ENCODE measurements around the gene PILRA.
"Not testable (repeated sequence)": the region's sequence is repeated elsewhere in the genome, so short reads cannot be mapped to it uniquely, and the experiment has no call there.

The PILRA gene

DNA sequence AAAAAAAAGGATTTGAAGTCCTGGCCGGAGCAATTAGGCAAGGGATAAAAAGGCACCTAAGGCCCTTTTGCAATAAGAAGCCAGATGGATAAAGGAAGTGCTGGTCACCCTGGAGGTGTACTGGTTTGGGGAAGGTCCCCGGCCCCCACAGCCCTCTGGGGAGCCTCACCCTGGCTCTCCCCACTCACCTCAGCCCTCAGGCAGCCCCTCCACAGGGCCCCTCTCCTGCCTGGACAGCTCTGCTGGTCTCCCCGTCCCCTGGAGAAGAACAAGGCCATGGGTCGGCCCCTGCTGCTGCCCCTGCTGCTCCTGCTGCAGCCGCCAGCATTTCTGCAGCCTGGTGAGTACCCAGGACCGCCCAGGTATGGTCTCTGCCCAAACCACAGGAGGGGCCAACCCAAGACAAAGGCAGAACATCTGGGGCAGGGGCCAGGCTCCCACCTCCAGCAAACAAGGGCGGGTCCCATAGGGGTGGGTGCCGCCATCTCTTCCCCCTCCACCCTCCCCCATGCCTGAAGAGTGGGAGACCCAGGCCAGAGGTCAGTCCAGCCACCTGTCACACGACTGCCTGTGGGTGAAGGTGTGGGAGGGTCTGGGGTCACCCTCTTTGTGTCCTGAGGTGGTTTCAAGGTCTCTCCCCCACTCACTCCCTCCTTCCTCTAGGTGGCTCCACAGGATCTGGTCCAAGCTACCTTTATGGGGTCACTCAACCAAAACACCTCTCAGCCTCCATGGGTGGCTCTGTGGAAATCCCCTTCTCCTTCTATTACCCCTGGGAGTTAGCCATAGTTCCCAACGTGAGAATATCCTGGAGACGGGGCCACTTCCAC lies 15.0 kb upstream of the PILRA start, which contains the start of gene PILRB:
TSS of gene PILRB (plus strand) at position 91 of the 830 bp plus-strand sequence. CDS start at position 277, 186 bp downstream.
- DNase-seq, result no peak

DNA sequence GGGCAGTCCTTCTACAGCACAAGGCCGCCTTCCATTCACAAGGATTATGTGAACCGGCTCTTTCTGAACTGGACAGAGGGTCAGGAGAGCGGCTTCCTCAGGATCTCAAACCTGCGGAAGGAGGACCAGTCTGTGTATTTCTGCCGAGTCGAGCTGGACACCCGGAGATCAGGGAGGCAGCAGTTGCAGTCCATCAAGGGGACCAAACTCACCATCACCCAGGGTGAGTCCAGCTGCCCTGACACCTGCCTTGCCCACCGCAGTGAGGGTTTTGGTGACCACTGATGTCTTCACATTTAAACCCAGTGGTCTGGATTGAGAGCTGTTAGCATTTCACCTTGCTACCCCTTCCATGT lies 14.5 kb upstream of the PILRA start:
- no peak for DNase-seq

DNA sequence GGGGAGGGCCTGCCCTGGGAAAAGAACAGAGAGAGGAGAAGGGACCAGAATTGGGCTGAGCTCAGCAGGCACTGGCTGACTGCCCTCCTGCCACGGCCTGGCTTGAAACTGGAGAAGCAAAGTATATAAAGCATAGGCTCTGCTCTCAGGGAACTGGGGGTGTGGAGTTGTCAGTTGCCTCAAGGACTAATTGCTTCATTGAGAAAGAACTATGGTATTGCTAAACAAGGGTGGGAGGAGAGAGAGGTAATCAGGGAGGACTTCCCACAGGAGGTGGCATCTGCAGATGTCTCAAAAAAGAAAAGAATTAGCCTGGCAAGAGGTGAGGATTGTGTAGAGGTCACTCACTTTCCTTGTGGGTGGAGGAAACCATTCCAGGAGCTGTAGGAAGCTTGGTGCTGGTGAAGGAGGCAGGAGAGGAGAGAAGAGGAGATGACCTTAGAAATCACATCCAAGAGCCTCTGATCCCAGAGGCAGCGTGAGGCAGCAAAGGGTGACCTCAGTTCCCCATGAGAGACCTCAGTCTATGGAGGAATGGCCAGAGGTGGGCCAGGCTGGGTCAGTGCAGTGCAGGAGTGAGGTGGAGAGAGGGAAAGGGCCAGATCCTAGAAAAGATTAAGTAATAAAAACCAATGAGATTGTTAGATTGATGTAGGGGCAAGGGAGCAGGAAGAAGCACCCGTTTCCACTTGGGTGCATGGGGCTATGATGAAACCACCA lies 13.0 kb upstream of the PILRA start:
- DNase-seq, result no peak

DNA sequence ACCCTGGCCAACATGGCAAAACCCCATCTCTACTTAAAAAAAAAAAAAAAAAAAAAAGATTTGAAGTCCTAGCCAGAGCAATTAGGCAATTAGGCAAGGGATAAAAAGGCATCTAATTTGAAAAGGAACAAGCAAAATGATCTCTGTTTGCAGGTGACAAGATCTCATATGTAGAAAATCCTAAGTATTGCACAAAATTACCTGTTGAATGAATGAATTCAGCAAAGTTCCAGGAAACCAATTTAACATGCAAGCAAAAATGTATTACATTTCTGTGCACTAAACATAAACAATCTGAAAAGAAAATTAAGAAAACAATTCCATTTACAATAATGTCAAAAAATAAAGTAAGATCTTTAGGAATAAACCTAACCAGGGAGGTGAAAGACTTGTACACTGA lies 10.2 kb upstream of the PILRA start:
- no peak for DNase-seq

DNA sequence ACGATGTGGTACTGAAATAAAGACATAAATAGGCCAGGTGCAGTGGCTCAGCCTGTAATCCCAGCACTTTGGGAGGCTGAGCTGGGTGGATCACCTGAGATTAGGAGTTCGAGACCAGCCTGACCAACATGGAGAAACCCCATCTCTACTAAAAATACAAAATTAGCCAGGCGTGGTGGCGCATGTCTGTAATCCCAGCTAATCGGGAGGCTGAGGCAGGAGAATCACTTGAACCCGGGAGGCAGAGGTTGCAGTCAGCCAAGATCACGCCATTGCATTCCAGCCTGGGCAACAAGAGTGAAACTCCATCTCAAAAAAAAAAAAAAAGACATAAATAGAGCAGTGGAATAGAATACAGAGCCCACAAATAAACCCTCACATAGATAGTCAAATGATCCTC lies 9.5 kb upstream of the PILRA start:
- not testable (repeated sequence) for DNase-seq

DNA sequence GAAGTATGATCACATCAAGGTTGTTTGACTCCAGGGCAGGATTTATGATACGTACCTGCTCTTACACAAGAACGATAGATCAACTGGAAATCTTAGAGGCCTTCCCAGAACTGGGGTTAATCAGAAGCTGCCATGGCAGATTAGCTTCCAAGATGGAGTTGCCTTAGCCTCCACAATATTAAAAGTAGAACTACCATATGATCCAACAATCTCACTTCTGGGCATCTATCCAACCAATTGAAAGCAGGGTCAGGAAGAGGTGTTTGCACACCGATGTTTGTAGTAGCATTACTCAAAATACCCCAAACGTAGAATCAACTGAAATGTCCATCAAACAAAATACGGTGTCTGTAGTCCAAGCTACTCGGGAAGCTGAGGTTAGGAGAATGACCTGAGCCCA lies 8.8 kb upstream of the PILRA start:
- no peak for DNase-seq

DNA sequence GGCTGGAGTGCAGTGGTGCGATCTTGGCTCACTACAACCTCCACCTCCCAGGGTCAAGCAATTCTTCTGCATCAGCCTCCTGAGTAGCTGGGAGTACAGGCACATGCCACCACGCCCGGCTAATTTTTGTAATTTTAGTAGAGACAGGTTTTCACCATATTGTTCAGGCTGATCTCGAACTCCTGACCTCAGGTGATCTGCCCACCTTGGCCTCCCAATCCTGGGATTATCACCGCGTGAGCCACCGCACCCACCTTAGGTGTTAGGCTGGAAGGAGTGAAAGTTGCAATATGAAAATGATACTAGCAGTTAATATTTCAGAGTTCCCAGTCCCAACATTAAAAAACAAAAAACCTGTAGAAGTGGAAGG lies 7.3 kb upstream of the PILRA start:
- DNase-seq, result not testable (repeated sequence)

DNA sequence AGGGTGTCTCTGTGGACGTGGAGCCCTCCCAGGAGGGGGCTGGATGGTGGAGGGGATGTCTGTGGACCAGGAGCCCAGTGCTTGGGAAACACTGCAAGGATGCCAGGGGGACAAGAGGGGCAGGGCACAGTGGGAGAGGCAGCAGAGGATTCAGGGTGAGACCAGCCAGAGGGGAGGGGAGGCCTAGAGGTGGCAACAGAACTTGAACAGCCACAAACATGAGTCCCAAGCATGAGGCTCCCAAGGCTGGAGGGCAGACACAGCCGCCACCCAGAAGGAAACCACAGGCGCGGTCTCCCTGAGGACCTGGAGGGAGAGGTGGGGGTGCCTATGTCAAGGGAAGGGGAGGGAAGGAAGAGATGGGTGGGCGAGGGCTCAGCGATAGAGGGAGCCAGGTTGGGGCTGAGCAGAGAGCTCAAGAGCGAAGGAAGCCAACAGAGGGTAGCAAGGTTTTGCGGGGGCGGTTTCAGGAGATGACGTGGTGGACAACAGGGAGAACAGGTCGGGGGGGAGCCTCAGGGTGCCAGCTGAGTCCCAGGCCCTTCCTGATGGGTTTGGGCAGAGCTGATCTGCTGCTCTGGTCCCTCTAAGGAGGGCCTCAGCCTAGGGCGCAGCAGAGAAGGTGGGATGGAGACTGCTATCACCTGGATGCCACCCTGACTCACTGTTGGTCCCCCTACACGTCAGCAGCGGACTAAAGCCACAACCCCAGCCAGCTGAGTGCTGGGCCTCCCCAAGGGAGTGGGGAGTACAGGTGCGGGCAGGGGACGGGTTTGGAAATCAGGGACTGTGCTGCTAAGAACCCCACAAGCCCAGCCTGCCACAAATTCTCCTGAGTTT lies 6.7 kb upstream of the PILRA start:
- no peak for DNase-seq

DNA sequence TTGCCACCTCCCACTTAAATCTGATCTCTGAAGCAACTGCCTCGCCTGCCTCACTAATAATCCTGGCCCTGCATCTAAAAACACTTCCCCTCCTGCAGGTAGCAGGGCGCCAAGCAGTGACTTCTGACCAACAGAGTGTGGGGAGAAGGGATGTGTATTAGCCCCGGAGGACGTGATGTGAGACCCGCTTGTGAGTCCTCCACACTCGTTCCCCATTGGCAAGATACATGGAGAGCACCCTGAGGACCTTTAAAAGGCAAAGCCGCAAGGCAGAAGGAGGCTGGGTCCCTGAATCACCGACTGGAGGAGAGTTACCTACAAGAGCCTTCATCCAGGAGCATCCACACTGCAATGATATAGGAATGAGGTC lies 6.1 kb upstream of the PILRA start:
- DNase-seq, result no peak

DNA sequence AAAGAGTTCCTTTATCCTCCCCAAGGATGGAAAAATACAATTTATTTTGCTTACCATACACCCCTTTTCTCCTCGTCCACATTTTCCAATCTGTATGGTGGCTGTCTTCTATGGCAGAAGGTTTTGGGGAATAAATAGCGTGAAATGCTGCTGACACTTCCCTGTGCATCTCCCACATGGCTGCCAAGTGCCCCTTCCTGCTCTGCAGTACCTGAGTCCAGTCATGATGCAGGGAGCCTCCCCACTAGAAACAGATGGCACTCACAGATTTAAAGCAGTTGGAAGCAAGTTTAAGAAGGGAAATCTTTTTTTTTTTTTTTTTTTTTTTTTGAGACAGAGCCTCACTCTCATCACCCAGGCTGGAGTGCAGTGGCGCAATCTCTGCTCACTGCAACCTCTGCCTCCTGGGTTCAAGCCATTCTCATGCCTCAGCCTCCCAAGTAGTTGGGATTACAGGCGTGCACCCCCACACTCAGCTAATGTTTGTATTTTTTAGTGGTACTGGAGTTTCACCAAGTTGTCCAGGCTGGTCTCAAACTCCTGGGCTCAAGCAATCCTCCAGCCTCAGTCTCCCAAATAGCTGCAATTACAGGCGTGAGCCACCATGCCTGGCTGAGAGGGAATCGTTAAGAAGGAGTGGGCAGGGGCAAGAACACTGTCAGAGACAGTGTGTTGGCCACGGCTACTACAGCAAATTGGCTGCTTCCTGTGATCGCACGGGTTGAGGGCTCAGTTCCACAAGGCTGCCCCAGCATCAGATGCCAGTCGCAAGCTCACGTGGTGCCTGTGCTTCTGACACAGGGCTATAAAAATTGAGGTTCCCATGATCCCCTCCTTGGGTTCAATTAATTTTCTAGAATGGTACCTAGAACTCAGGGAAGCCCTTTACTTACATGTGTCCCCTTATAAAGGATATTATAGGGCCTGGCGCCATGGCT lies 5.3 kb upstream of the PILRA start:
- no peak for DNase-seq

DNA sequence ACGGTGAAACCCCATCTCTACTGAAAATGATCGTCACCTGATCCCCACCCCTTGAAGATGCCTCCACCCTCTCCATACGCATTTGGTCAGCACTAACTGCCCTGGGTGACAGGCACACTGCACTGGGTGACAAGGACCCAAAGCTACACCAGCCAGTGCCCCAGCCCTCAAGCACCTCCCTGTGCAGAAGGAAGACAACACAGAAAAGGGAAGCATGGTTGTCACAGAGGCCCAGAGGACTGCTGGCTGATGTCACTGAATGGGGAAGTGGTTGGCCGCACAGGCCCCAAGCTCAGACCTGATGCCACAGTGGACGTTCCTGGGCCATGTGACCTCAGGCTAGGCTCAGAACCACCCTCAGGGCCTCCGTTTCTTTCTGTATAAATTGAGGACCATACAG lies 4.2 kb upstream of the PILRA start:
- DNase-seq, result no peak

DNA sequence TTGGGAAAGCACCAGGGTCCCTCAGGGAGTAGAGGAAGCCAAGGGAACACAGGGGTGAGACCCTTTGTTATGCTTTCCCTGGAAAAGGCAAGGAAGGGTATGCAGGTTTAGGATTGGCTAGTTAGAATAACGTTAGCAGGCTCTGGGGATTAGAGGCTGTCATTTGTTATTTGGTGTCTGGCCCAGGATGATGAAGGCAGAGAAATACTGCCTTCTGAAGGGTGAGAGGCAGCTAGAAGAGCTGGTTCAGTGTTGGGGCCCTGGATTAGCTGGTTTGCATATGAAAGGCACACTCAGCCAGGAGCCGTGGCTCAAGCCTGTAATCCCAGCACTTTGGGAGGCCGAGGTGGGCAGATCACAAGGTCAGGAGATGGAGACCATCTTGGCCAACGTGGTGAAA lies 3.0 kb upstream of the PILRA start:
- DNase-seq, result no peak

DNA sequence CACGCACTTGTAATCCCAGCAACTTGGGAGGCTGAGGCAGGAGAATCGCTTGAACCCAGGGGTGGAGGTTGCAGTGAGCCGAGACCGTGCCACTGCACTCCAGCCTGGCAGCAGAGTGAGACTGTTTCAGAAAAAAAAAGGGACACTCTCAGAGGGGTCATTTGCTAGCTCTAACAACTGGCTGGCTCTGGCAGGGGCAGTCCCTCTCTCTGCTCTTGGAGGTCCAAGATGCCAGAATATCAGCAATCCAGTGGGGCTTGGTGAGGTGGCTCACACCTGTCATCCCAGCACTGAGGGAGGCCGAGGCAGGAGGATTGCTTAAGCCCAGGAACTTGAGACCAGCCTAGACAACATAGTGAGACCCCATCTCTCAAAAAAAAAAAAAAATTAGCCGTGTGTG lies 2.5 kb upstream of the PILRA start:
- DNase-seq, result no peak

DNA sequence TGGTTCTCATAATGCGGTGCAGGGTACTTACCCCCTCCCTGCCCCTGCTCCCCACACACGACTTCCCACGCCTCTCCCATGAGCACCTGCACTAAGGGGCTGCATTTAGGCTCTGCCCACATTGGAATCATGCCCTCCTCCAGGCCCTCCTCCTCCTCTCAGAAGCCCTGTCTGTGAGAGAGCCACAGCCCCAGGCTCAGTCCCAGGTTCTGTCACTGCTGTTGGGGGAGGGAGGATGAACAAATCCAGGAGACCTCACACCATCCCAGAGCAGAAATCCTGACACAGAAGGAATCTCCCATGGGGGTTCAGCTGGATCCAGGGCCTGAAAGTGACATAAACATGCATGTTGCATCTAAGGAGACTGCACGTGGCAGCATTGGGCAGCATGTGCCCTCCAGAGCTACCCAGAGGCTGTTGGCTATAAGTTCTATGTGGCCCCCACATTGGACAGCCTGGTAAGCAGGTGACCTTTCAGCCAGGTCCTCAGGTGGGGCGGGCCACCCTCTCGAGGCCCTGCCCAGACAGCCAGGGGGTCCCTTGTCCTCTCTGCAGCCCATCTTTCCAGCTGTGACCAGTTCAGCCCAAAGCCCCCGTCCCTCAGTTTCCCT lies 1.6 kb upstream of the PILRA start:
- no peak for DNase-seq

DNA sequence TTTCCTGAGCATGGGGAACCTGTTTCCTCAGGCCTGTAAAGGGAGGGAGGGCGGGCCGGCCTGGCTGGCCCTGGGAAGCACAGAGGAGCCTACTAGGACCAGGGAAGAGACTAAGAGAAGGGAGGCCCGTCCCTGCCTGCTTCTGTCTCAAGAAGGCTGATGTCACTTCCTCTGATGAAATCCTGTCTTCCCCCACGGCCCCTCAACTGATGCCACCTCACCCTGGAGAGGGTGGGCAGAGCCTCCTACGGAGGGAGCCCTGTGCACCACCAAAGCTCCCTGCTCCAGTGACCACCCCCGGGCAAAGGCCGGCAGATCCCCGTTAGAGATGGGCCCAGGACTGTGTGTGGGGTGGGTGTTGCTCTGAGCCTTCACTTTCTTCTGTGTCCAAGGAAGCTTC lies 1.0 kb upstream of the PILRA start:
- no peak for DNase-seq

DNA sequence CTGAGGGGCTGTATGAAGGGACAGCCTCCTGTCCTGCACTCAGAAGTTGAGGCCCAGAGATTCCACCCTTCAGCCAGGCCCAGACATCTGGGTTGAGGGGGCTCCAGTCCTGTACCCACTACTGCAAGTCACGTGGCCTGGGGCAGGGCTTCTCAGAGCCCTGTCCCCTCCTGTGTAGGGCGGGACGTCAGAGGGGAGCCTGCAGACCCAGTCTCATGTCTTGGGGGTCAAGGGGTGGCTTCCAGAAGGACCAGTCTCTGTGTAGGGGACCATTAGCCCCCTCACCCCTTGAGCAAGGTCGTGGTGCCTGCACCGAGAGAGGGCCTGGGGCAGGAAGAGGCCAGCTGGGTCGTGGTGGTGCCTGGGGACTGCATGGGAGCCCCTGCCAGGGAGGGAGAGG lies 593 bp upstream of the PILRA start:
- no peak for DNase-seq

DNA sequence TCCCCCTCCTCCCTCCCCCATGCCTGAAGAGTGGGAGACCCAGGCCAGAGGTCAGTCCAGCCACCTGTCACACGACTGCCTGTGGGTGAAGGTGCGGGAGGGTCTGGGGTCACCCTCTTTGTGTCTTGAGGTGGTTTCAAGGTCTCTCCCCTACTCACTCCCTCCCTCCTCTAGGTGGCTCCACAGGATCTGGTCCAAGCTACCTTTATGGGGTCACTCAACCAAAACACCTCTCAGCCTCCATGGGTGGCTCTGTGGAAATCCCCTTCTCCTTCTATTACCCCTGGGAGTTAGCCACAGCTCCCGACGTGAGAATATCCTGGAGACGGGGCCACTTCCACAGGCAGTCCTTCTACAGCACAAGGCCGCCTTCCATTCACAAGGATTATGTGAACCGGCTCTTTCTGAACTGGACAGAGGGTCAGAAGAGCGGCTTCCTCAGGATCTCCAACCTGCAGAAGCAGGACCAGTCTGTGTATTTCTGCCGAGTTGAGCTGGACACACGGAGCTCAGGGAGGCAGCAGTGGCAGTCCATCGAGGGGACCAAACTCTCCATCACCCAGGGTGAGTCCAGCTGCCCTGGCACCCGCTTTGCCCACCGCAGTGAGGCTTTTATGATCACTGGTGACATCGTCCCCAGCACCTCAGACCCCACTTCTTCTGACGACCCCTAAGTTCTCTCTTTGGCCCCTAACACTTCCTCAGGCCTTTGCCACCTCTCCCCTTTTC lies 747 bp downstream of the PILRA start:
- DNase-seq, result not testable (repeated sequence)

DNA sequence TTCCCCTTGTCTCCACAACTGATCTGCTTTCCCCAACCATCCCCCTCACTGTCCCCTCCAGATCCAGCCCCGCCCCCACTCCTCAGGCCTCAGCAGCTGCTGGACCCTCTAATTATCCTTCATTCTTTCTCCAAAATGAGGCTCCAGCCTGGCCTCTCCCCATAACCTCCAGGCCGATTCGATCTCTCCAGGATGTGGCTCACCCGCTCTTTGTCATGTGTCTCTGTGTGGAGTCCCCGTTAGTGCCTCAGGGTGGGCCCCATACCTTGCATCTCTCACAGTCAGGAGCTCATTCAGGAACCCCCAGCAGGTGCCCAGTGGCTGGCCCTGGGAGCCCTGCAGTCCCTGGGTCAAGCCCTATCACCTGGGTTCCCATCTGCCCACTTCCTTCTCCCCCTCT lies 1.3 kb downstream of the PILRA start:
- DNase-seq, result no peak

DNA sequence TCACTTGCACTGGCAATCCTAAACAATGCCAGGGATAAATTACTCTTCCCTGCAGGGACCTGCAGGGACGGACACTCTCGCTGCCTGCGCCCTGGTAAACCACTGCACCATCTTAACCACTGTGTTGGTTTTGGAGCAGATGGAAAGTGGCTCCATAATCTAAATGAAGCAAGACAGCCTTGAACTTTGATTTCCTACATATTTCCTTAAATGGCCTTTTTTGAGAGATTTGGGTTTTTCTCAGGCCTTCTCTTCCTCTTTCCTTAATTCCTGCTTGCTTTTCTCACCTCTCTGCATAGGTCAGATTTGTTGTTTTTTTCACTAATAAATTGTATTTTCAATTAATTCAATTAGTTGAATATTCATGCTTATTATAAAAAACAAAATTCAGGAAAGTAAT lies 2.8 kb downstream of the PILRA start:
- DNase-seq, result no peak

DNA sequence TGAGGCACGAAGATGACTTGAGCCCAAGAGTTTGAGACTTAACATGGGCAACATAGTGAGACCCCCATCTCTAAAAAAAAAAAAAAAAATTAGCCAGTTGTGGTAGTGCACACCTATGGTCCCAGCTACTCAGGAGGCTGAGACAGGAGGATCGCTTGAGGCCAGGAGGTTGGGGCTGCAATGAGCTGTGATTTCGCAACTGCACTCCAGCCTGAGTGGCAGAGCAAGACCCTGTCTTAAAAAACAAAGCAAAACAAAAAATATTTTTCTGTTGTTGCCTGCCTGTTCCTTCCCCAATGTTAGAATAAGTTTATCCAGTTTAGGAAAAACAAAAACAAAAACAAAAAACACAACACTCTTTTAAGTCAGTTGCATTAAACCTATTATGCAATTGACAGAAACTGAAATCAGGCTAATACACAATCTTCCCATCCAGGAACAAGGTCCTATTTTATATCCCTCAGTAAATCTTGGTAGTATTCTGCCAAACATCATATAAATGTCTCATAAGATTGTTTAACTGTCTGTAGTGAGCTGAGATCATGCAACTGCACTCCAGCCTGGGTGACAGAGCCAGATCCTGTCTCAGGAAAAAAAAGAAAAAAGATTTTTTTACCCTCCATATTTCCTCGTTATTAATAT lies 4.9 kb downstream of the PILRA start:
- no peak for DNase-seq

DNA sequence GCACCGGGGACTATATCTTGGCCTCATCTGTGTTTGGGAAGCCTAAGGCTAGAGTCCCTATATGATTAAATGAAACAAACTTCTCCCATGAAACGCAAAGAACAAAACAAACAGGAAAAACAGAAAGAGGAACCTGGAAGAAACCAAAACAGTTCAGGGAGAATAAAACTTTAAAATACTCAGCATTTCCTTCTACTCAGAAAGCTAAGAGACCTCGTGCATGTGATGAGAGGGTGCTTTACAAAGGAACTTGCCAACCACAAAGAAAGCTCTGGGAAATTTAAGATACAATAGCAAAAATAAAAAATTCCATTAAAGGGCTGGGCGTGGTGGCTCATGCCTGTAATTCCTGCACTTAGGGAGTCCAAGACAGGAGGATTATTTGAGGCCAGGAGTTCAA lies 6.9 kb downstream of the PILRA start:
- DNase-seq, result no peak
